H1 (cell line): ENCODE results near the gene ARMC12. TPM values are rescaled to one million over a fixed set of nuclear protein-coding genes. Genes with fewer than 3 reads are reported as not detected.
A peak's percentile ranks its signal among the peaks of the same experiment; 100 is the strongest.

Source experiments
- CTCF ChIA-PET: fragments of 300-600 bp; sonication (Branson Sonifier 250); formaldehyde crosslinking; loops from one replicate; lab custom pipeline; 2021; ENCODE audit not compliant: partially characterized antibody; lab: Charles Lee
- POLR2A ChIA-PET: fragments of 300-600 bp; sonication (Branson Sonifier 250); formaldehyde crosslinking; loops from one replicate; lab custom pipeline; 2021; ENCODE audit warnings: inconsistent platforms; ENCODE audit not compliant: partially characterized antibody; lab: Charles Lee
- DNase-seq, 2 experiments: peaks; one replicate each; pipeline versions ENCODE4 v3.0.0 to v3.0.0-alpha.2; 2010 to 2022; ENCODE audit warnings: low spot score in 2 of 2, low read depth in 1 of 2, mixed read lengths in 1 of 2
- FAIRE-seq: peaks from 2 replicates; lab custom pipeline; 2011; peaks lifted over from hg19 to GRCh38; lab: Jason Lieb, UNC
- H2AFZ ChIP-seq: 2 replicates; pipeline ENCODE4 v1.8.1; 2012; ENCODE audit warnings: low read length, inconsistent platforms
- H2AK5ac ChIP-seq: 2 replicates; pipeline ENCODE4 v1.6.1; 2013; ENCODE audit warnings: low read depth, low read length
- H2BK120ac ChIP-seq: replicated peaks from 2 replicates; pipeline ENCODE3; 2013; ENCODE audit warnings: low read depth, low read length, inconsistent platforms
- H2BK12ac ChIP-seq: 2 replicates; pipeline ENCODE4 v1.6.1; 2013; ENCODE audit warnings: low read depth, low read length
- H2BK15ac ChIP-seq: 2 replicates; pipeline ENCODE4 v1.6.1; 2013; ENCODE audit warnings: low read length
- H2BK20ac ChIP-seq: 2 replicates; pipeline ENCODE4 v1.6.1; 2013; ENCODE audit warnings: low read length
- H2BK5ac ChIP-seq: 2 replicates; pipeline ENCODE4 v1.6.1; 2013; ENCODE audit warnings: low read depth, low read length
- H3K14ac ChIP-seq: 2 replicates; pipeline ENCODE4 v1.6.1; 2013; ENCODE audit warnings: inconsistent platforms; ENCODE audit not compliant: insufficient read length
- H3K18ac ChIP-seq: 2 replicates; pipeline ENCODE4 v1.6.1; 2013; ENCODE audit warnings: low read length; ENCODE audit errors: extremely low read depth
- H3K23ac ChIP-seq: 2 replicates; pipeline ENCODE4 v1.6.1; 2013; ENCODE audit warnings: inconsistent platforms; ENCODE audit not compliant: insufficient read length
- H3K23me2 ChIP-seq: 2 replicates; pipeline ENCODE4 v1.6.1; 2013; ENCODE audit warnings: low read depth, low read length
- H3K27ac ChIP-seq: 2 replicates; pipeline ENCODE4 v1.6.1; 2011; ENCODE audit warnings: low read depth, low read length, inconsistent platforms
- H3K27me3 ChIP-seq, 4 experiments: replicated peaks in 1 of 4; 1 replicate in 1 of 4; 2 replicates in 3 of 4; pipeline versions ENCODE4 v1.6.1 to v1.8.1; 2011 to 2013; ENCODE audit warnings: low read length in 3 of 4, mild to moderate bottlenecking in 3 of 4, inconsistent platforms in 2 of 4, mixed read lengths in 2 of 4, moderate library complexity in 1 of 4; ENCODE audit not compliant: control insufficient read depth in 3 of 4, insufficient read depth in 3 of 4; ENCODE audit errors: extremely low read depth in 1 of 4
- H3K36me3 ChIP-seq, 4 experiments: 2 replicates each; pipeline versions ENCODE4 v1.6.1 to v1.8.1; 2011 to 2013; ENCODE audit warnings: mild to moderate bottlenecking in 4 of 4, low read length in 3 of 4, moderate library complexity in 2 of 4, control low read depth in 1 of 4, inconsistent platforms in 1 of 4; ENCODE audit not compliant: insufficient read depth in 4 of 4, control insufficient read depth in 2 of 4
- H3K4ac ChIP-seq: replicated peaks from 2 replicates; pipeline ENCODE3; 2013; ENCODE audit warnings: low read length, low read depth, mixed read lengths, inconsistent platforms; ENCODE audit not compliant: insufficient read length
- H3K4me1 ChIP-seq, 4 experiments: replicated peaks in 1 of 4; 1 replicate in 1 of 4; 2 replicates in 3 of 4; pipeline versions ENCODE4 v1.6.1 to v1.8.1; 2011 to 2013; ENCODE audit warnings: low read length in 3 of 4, inconsistent platforms in 2 of 4, mixed read lengths in 1 of 4; ENCODE audit not compliant: insufficient read depth in 4 of 4, control insufficient read depth in 3 of 4
- H3K4me2 ChIP-seq, 2 experiments: 2 replicates each; pipeline versions ENCODE4 v1.6.1 to v1.8.1; 2011 to 2013; ENCODE audit warnings: low read depth in 2 of 2, low read length in 2 of 2, control low read depth in 1 of 2, inconsistent platforms in 1 of 2, mild to moderate bottlenecking in 1 of 2; ENCODE audit not compliant: insufficient read depth in 1 of 2
- H3K4me3 ChIP-seq, 4 experiments: fragments of 200-600, 300-600 bp in 1 of 4; sonication (generic), shearing (Covaris generic), sonication (Bioruptor Twin) in 1 of 4; 2 replicates each; pipeline versions ENCODE4 v1.5.1 to v1.8.1; 2011 to 2016; ENCODE audit warnings: low read length in 4 of 4, low read depth in 3 of 4, control low read depth in 2 of 4, inconsistent platforms in 2 of 4, mild to moderate bottlenecking in 2 of 4, mixed read lengths in 1 of 4, moderate library complexity in 1 of 4; ENCODE audit not compliant: insufficient read depth in 2 of 4; ENCODE audit errors: extremely low read depth in 1 of 4
- H3K56ac ChIP-seq: replicated peaks from 2 replicates; pipeline ENCODE3; 2013; ENCODE audit warnings: low read depth, mild to moderate bottlenecking, mixed read lengths, low read length, inconsistent platforms; ENCODE audit not compliant: insufficient read length
- H3K79me1 ChIP-seq: 2 replicates; pipeline ENCODE4 v1.6.1; 2013; ENCODE audit warnings: low read depth, low read length, control low read depth
- H3K79me2 ChIP-seq, 2 experiments: 2 replicates each; pipeline versions ENCODE4 v1.6.1 to v1.8.1; 2012 to 2013; ENCODE audit warnings: low read length in 2 of 2, mild to moderate bottlenecking in 2 of 2, inconsistent platforms in 1 of 2; ENCODE audit not compliant: insufficient read depth in 2 of 2, control insufficient read depth in 1 of 2
- H3K9ac ChIP-seq, 4 experiments: replicated peaks in 1 of 4; 1 replicate in 1 of 4; 2 replicates in 3 of 4; pipeline versions ENCODE4 v1.6.1 to v1.8.1; 2011 to 2013; ENCODE audit warnings: low read depth in 3 of 4, low read length in 3 of 4, control low read depth in 2 of 4, mild to moderate bottlenecking in 2 of 4, moderate library complexity in 2 of 4, inconsistent platforms in 1 of 4; ENCODE audit errors: extremely low read depth in 1 of 4
- H3K9me3 ChIP-seq, 2 experiments: 2 replicates each; pipeline versions ENCODE4 v1.6.1 to v1.8.1; 2012 to 2013; ENCODE audit warnings: mild to moderate bottlenecking in 2 of 2, moderate library complexity in 2 of 2, control low read depth in 1 of 2, inconsistent platforms in 1 of 2, low read depth in 1 of 2, low read length in 1 of 2, mixed read lengths in 1 of 2; ENCODE audit not compliant: insufficient read depth in 2 of 2
- H4K20me1 ChIP-seq, 2 experiments: replicated peaks in 1 of 2; 2 replicates each; pipeline versions ENCODE3 to v1.8.1; 2011 to 2013; ENCODE audit warnings: inconsistent platforms in 2 of 2, low read length in 2 of 2, mild to moderate bottlenecking in 1 of 2; ENCODE audit not compliant: insufficient read depth in 2 of 2, control insufficient read depth in 1 of 2
- H4K5ac ChIP-seq: 2 replicates; pipeline ENCODE4 v1.6.1; 2013; ENCODE audit warnings: low read length, low read depth, mixed read lengths, inconsistent platforms; ENCODE audit not compliant: insufficient read length
- H4K8ac ChIP-seq: 2 replicates; pipeline ENCODE4 v1.8.0; 2013; ENCODE audit warnings: mild to moderate bottlenecking, moderate library complexity, low read length, inconsistent platforms; ENCODE audit not compliant: insufficient read depth; ENCODE audit errors: extremely low read depth
- H4K91ac ChIP-seq: replicated peaks from 2 replicates; pipeline ENCODE3; 2013; ENCODE audit warnings: low read length, mixed read lengths, inconsistent platforms; ENCODE audit not compliant: insufficient read length
- CBX5 ChIP-seq: fragments of 300-800, 300-1000 bp; sonication (generic); IDR thresholded peaks from 2 replicates; pipeline ENCODE4 v1.7.1; 2016; ENCODE audit warnings: antibody characterized with exemption, low read length, low read depth
- HDAC2 ChIP-seq, 2 experiments: fragments of 300-600 bp in 1 of 2; sonication (generic) in 1 of 2; IDR thresholded peaks; 2 replicates each; pipeline ENCODE4 v1.6.1; 2011 to 2012; ENCODE audit warnings: low read depth in 2 of 2, low read length in 2 of 2, mild to moderate bottlenecking in 2 of 2, moderate library complexity in 2 of 2, borderline replicate concordance in 1 of 2, inconsistent platforms in 1 of 2
- KDM5A ChIP-seq: fragments of 200-600 bp; IDR thresholded peaks from 2 replicates; pipeline ENCODE4 v1.7.1; 2012; ENCODE audit warnings: mild to moderate bottlenecking, low read length, inconsistent platforms, mixed read lengths
- POLR2A ChIP-seq, 2 experiments: IDR thresholded peaks; 1 replicate in 1 of 2; 2 replicates in 1 of 2; pipeline ENCODE4 v1.6.1; 2011; ENCODE audit warnings: low read depth in 2 of 2, low read length in 2 of 2, mild to moderate bottlenecking in 2 of 2; ENCODE audit errors: control extremely low read depth in 1 of 2
- RAD21 ChIP-seq, 2 experiments: IDR thresholded peaks in 1 of 2; conservative IDR thresholded peaks in 1 of 2; 2 replicates each; pipeline ENCODE4 v1.6.1; 2011; ENCODE audit warnings: low read depth in 2 of 2, low read length in 2 of 2, improper control_type of control experiment in 1 of 2, inconsistent platforms in 1 of 2, mild to moderate bottlenecking in 1 of 2, moderate library complexity in 1 of 2
- RFX5 ChIP-seq: IDR thresholded peaks from 2 replicates; pipeline ENCODE4 v1.6.1; 2011; ENCODE audit warnings: low read depth, low read length, improper control_type of control experiment, borderline replicate concordance
- SUZ12 ChIP-seq: fragments of 200-600 bp; sonication (generic); IDR thresholded peaks from 2 replicates; pipeline ENCODE4 v1.6.1; 2012; ENCODE audit warnings: mild to moderate bottlenecking, inconsistent platforms, low read length, moderate library complexity, mixed read lengths
- WGBS, 2 experiments: shearing (Covaris generic) in 1 of 2; methylation state at CpG; one replicate each; pipeline versions ENCODE4 v1.1.6 to v1.1.7; 2013 to 2015; ENCODE audit warnings: low lambda C conversion rate in 2 of 2, mixed read lengths in 2 of 2, inconsistent platforms in 1 of 2, low coverage in 1 of 2, missing lambda C conversion rate in 1 of 2; ENCODE audit not compliant: insufficient replicate concordance in 2 of 2, insufficient coverage in 1 of 2, insufficient read length in 1 of 2; ENCODE audit errors: extremely low coverage in 1 of 2, missing lambda C conversion rate in 1 of 2; 5-methylcytosine and 5-hydroxymethylcytosine counted together
- long read RNA-seq, 2 experiments: library from RNA in 1 of 2; library from capped mRNA in 1 of 2; stranded (forward); transcript quantifications; one replicate each; pipeline ENCODE4 v2.0.0, GENCODE V29; 2021; ENCODE audit warnings: inconsistent platforms in 1 of 2
- polyA minus RNA-seq, 3 experiments: library from RNA; depleted of rRNA, polyadenylated mRNA; stranded (reverse); fragments of >200 nt; gene quantifications; 1 replicate in 2 of 3; 2 replicates in 1 of 3; pipeline ENCODE4 v1.2.3, GENCODE V29; 2011
- polyA plus RNA-seq, 7 experiments: library from polyadenylated mRNA; depleted of rRNA in 3 of 7; stranded (reverse) in 5 of 7; unstranded in 2 of 7; fragments of >200 nt in 5 of 7; fragments of 200-250 nt in 2 of 7; gene quantifications; 1 replicate in 5 of 7; 2 replicates in 1 of 7; 4 replicates in 1 of 7; pipeline versions ENCODE4 v1.2.1 to v1.2.3, GENCODE V29; 2011 to 2013; ENCODE audit warnings: missing spikeins in 2 of 7, mixed read lengths in 2 of 7
- total RNA-seq: library from RNA; stranded (reverse); fragmentation: NEBNext Ultra II Directional; extraction: Animal tissue kit (Norgen Biotek cat#: 25700); gene quantifications from 2 replicates; pipeline ENCODE4 v1.2.1, GENCODE V29; 2021

The ARMC12 gene, protein sequence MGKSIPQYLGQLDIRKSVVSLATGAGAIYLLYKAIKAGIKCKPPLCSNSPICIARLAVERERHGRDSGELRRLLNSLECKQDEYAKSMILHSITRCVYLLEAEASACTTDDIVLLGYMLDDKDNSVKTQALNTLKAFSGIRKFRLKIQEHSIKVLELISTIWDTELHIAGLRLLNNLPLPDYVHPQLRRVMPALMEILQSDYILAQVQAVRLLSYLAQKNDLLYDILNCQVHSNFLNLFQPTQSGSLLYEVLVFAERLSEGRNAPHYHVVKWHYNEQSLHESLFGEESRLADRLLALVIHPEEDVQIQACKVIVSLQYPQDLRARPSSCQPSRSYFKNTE
- total RNA-seq, result 0.78 and 0.86 TPM in 2 replicates
- 3.7 and 3.9 TPM in 2 replicates for polyA plus RNA-seq (2011; rRNA removed)
- polyA plus RNA-seq (2011; cell fraction: cytosol; rRNA removed), result 3.5 TPM
- 14.4 TPM for polyA plus RNA-seq (2011; cell fraction: nucleus; rRNA removed)
- 1.2 to 2.6 TPM (median 1.4 TPM) in 4 replicates for polyA plus RNA-seq (2012, experiment 1 of 2)
- polyA plus RNA-seq (2012, experiment 2 of 2), result 0.91 TPM
- polyA plus RNA-seq (2013, experiment 1 of 2), result 1.4 TPM
- 0.94 TPM for polyA plus RNA-seq (2013, experiment 2 of 2)
- polyA minus RNA-seq (2011; rRNA and poly(A)+ RNA removed), result 0.63 and 0.66 TPM in 2 replicates
- not detected for polyA minus RNA-seq (2011; cell fraction: cytosol; rRNA and poly(A)+ RNA removed)
- polyA minus RNA-seq (2011; cell fraction: nucleus; rRNA and poly(A)+ RNA removed), result 0.80 TPM
- long read RNA-seq, experiment 1, result 0 reads
- long read RNA-seq, experiment 2, result 0 reads

DNA sequence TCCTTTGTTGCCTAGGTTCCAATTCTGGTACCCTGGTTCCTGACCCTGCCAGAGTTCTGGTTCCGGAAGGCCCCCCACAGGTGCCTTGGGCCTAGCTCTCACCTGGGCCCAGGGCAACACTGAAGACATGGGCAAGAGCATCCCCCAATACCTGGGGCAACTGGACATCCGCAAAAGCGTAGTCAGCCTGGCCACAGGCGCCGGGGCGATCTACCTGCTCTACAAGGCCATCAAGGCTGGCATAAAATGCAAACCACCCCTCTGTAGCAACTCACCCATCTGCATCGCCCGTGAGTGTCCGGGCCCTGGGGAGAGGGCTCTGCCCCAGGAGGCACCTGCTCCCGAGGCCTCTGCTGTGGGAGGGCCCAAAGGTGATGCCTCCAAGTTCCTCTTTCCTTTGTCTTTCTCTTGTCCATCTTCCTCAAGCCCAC lies at the start of gene ARMC12:
ARMC12 (plus strand) TSS at position 51 of the 431 bp plus-strand sequence; CDS start at position 128, 77 bp downstream.
- H3K23me2 ChIP-seq, result peaks cover 6% of the 10 kb centered on the region
- H2BK5ac ChIP-seq, result peak within 1 kb of the TSS; percentile 64; the same call in 1 of the 2 replicates
- H2BK12ac ChIP-seq, result peak within 1 kb of the TSS; percentile 99
- H3K4me1 ChIP-seq, result peaks cover 9 to 42% (median 28%) of the 10 kb centered on the region in 4 experiments
- H3K4me2 ChIP-seq, result no peak within 1 kb of the TSS
- no peak within 1 kb of the TSS for H3K23ac ChIP-seq
- peak within 1 kb of the TSS; percentile 82 for H4K91ac ChIP-seq
- no peaks in the 10 kb centered on the region for H3K27me3 ChIP-seq
- no peak within 1 kb of the TSS for H3K4me3 ChIP-seq
- H3K14ac ChIP-seq, result no peak within 1 kb of the TSS
- peak within 1 kb of the TSS; percentile 50 for H3K4ac ChIP-seq
- no peaks in the 10 kb centered on the region for H3K79me1 ChIP-seq
- no peaks in the 10 kb centered on the region for H3K36me3 ChIP-seq
- H3K79me2 ChIP-seq, result no peaks in the 10 kb centered on the region
- ChIA-PET CTCF (interaction anchor here (0.7 to 9.4 kb wide), 54 partner anchors 10 to 427 kb away, joined by 3 to 137 read pairs (median 6); partner anchors contain the start of gene CLPS), POLR2A (interaction anchor here (1.1 to 8.7 kb wide), 2 partner anchors 10 to 26 kb away, joined by 5 to 84 read pairs; no protein-coding TSS in a partner anchor)
- H4K20me1 ChIP-seq, result no peaks in the 10 kb centered on the region
- DNase-seq (no peak), FAIRE-seq (no peak)
- peak within 1 kb of the TSS; percentile 89 for H2BK20ac ChIP-seq
- H2AFZ ChIP-seq, result 0 out of 2 replicates have a peak within 1 kb of the TSS, but pooled peaks have one; percentile 14
- no peak within 1 kb of the TSS for H4K8ac ChIP-seq
- no peak within 1 kb of the TSS for H3K27ac ChIP-seq
- H2BK120ac ChIP-seq, result peak within 1 kb of the TSS; percentile 25
- H4K5ac ChIP-seq, result peak within 1 kb of the TSS; percentile 28
- no peaks in the 10 kb centered on the region for H3K9me3 ChIP-seq
- 92% methylated on average over 10 of the region's 10 CpGs; no CpG with 5 or more reads in 1 of the 2 experiments for WGBS, 2 experiments
- peak within 1 kb of the TSS; percentile 25; the same call in 1 of the 2 replicates for H2AK5ac ChIP-seq
- TF ChIP-seq CBX5, result no peak
- no peak for TF ChIP-seq HDAC2 (IDR thresholded peaks at IDR 0.05; ENCODE audit: borderline replicate concordance in 1 of 2, low read depth in 2 of 2, low read length in 2 of 2)
- TF ChIP-seq SUZ12, result no peak
- TF ChIP-seq RFX5, result no peak
- no peak for TF ChIP-seq KDM5A
- TF ChIP-seq POLR2A (IDR thresholded peaks at IDR 0.05; ENCODE audit: control extremely low read depth in 1 of 2, low read depth in 2 of 2, low read length in 2 of 2), result no peak
- no peak for TF ChIP-seq RAD21 (IDR thresholded peaks at IDR 0.05 in 1 of 2, conservative IDR thresholded peaks at IDR 0.05 in 1 of 2; ENCODE audit: low read depth in 2 of 2, low read length in 2 of 2)
- peak within 1 kb of the TSS; percentile 97 for H2BK15ac ChIP-seq
- H3K18ac ChIP-seq, result peak within 1 kb of the TSS; percentile 91
- H3K9ac ChIP-seq, result no peak within 1 kb of the TSS
- H3K56ac ChIP-seq, result no peak within 1 kb of the TSS
